Spinal cord (tissue), 10 donors: ENCODE measurements around the gene YPEL4. TPM values are rescaled to one million over a fixed set of nuclear protein-coding genes. Genes with fewer than 3 reads are reported as not detected.
A peak's percentile ranks its signal among the peaks of the same experiment; 100 is the strongest.

Experiments used
- DNase-seq, 6 donors: peaks; one replicate each; pipeline versions ENCODE4 v3.0.0 to v3.0.0-alpha.2; 2013 to 2015; ENCODE audit warnings: low spot score in 6 of 6, low read depth in 4 of 6
- H3K27ac ChIP-seq: one replicate; pipeline ENCODE4 v1.5.1; 2013; ENCODE audit warnings: low read depth, low read length, control low read depth
- H3K27me3 ChIP-seq: one replicate; pipeline ENCODE4 v1.6.1; 2013; ENCODE audit warnings: low read length; ENCODE audit not compliant: control insufficient read depth, insufficient read depth
- H3K36me3 ChIP-seq: one replicate; pipeline ENCODE4 v1.6.1; 2013; ENCODE audit warnings: low read length; ENCODE audit not compliant: control insufficient read depth, insufficient read depth
- H3K4me1 ChIP-seq: one replicate; pipeline ENCODE4 v1.6.1; 2013; ENCODE audit warnings: low read length; ENCODE audit not compliant: control insufficient read depth, insufficient read depth
- H3K4me3 ChIP-seq: one replicate; pipeline ENCODE4 v1.5.1; 2013; ENCODE audit warnings: low read depth, low read length, control low read depth
- H3K9me3 ChIP-seq: one replicate; pipeline ENCODE4 v1.6.1; 2013; ENCODE audit warnings: low read length; ENCODE audit not compliant: control insufficient read depth, insufficient read depth
- WGBS: methylation state at CpG from one replicate; pipeline ENCODE4 v1.1.5; 2013; ENCODE audit warnings: missing lambda C conversion rate; ENCODE audit not compliant: insufficient coverage; 5-methylcytosine and 5-hydroxymethylcytosine counted together
- polyA plus RNA-seq, 2 donors: library from polyadenylated mRNA; unstranded; fragments of 120-200 nt; gene quantifications; one replicate each; pipeline ENCODE4 v1.2.1, GENCODE V29; 2013; ENCODE audit not compliant: insufficient read length in 2 of 2
- total RNA-seq, 2 donors: library from RNA; depleted of rRNA in 1 of 2; stranded (reverse); fragments of 120-200 nt in 1 of 2; fragments of >200 nt in 1 of 2; gene quantifications; one replicate each; pipeline versions ENCODE4 v1.2.3 to v1.2.4, GENCODE V29; 2013 to 2014
- donor health status: healthy.

YPEL4 gene
- total and polyA plus RNA-seq, 4 donors = 2.6 to 7.6 (median 5.4) TPM

DNA sequence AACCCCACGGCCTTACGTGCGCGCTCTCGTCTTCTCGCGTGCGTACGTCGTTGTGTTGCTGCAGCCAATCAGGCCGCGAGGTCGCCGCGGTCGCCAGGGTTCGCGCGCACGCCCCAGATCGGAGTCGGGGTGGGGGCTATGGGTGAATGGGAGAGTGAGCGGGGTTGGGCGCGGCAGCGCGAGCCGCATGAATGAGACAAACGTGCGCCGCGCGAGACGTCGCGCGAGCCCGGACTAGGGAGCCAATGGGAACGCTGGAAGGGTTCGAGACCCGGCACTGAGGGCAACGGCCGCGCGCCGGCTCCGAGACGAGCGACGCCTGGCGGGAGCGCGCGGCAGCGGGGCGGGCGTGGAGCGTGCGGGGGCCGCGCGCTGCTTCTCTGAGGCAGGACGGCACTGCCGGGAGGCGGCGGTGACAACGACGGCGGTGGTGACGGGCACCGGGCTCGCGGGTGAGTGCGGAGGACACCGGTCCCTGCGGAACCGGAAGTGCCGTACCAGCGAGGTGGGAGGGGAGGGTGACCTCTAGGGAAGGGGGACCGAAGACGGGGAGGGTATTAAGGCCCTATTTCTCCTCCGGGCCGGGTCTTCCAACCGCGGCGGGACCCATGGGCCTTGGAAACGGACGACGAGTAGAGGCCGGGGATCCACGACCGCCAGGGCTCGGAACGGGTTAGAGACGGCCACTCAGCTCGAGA, 18.2 kb upstream of the YPEL4 start, which contains the start of gene ZDHHC5:
ZDHHC5 (plus strand) TSS at position 379 of the 698 bp plus-strand sequence. CDS start 4,977 bp downstream, outside the sequence.
- Histone ChIP-seq H3K27me3 (no peaks in the 10 kb centered on the region), H3K36me3 (peaks cover 17% of the 10 kb centered on the region), H3K4me3 (peak within 1 kb of the TSS; percentile 82), H3K4me1 (peaks cover 15% of the 10 kb centered on the region), H3K27ac (peak within 1 kb of the TSS; percentile 99), H3K9me3 (no peaks in the 10 kb centered on the region)
- DNase-seq = peak in 5 of 6 donors; percentile 94 to 100 (median 98)
- under 1% methylated on average over 96 of the region's 96 CpGs for whole genome bisulfite sequencing

DNA sequence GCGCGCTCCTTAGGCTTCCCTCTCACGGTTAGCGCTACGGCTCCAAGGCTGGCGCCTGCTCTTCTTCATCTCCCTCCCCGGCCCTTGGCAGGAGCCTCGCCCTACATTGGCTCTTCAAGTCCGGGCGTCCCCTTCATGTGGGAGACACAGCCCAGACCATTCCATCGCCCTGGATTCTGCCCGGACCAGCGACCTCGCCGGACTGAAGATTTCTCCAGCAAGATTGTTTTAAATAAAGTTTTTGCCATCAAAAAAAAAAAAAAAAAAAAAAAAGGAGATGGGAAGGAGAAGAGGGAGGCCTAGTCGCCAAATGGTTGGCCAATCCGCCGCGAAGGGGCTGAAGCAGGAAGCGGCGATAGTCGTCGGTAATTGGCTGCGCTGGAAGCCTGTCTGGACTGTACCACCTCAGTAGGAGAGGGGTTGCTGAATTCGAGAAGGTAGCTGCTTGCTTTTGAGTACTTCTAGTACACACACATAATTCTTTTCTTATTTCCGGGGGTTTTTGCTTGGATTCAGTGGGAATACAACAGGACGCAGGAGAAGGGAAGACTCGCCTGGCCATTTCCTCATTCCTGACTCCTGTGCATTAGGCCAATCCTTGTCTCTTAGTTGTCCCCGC, 17.5 kb upstream of the YPEL4 start:
- Histone ChIP-seq H3K4me3 (peak overlapping the region; percentile 82), H3K27me3 (no peaks in the 10 kb centered on the region), H3K27ac (peak overlapping the region; percentile 99), H3K9me3 (no peaks in the 10 kb centered on the region), H3K36me3 (peaks cover 12% of the 10 kb centered on the region), H3K4me1 (peaks cover 15% of the 10 kb centered on the region)
- 0% methylated on average over 15 of the region's 29 CpGs for WGBS
- peak; percentile 93 to 99 (median 96) for DNase-seq

DNA sequence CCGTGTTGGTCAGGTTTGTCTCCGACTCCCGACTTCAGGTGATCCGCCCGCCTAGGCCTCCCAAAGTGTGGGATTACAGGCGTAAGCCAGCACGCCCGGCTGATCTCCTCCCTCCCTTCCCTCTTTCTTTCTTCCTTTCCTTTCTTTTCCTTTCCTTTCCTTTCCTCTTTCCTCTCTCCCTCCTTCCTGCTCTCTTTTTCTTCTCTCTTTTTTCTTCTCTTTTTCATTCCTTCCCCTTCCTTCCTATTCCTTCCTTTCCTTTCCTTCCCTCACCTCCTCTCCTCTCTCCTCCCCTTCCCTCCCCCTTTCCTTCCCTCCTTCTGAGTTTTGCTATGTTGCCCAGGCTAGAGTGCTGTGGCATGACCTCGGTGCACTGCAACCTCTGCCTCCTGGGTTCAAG, 14.3 kb upstream of the YPEL4 start:
- H3K27me3 ChIP-seq = no peaks in the 10 kb centered on the region
- WGBS = 79% methylated on average over 8 of the region's 9 CpGs
- H3K27ac ChIP-seq = no peak overlapping the region
- no peaks in the 10 kb centered on the region for H3K9me3 ChIP-seq
- peaks cover 9% of the 10 kb centered on the region for H3K4me1 ChIP-seq
- H3K36me3 ChIP-seq = peaks cover 31% of the 10 kb centered on the region
- H3K4me3 ChIP-seq = no peak overlapping the region
- no peak for DNase-seq

DNA sequence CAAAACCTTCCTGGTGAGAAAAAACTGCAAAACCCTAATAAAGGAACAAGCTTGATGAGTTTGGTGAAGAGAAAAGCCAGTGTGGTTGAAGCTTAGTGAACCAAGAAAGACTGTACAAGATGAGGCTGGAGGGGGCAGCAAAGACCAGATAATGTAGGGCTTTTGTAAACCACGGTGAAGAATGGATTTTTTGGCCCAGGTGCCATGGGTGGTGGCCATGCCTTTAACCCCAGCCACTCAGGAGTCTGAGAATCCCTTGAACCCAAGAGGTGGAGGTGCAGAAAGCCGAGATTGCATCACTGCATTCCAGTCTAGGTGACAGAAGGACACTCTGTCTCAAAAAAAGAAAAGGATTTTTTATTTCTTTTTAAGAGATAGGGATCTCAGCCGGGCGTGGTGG, 13.2 kb upstream of the YPEL4 start:
- Histone ChIP-seq H3K36me3 (peaks cover 31% of the 10 kb centered on the region), H3K4me3 (no peak overlapping the region), H3K9me3 (no peaks in the 10 kb centered on the region), H3K4me1 (peaks cover 13% of the 10 kb centered on the region), H3K27me3 (no peaks in the 10 kb centered on the region), H3K27ac (no peak overlapping the region)
- no peak for DNase-seq
- 57% methylated on average over 2 of the region's 4 CpGs for WGBS

DNA sequence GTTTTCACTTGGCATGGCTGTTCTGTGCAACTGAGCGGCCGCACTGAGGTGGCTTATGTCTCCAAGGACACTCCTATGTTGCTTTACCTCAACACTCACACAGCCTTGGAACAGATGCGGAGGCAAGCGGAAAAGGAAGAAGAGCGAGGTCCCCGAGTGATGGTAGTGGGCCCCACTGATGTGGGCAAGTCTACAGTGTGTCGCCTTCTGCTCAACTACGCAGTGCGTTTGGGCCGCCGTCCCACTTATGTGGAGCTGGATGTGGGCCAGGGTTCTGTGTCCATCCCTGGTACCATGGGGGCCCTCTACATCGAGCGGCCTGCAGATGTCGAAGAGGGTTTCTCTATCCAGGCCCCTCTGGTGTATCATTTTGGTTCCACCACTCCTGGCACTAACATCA, 10.0 kb upstream of the YPEL4 start:
- DNase-seq = no peak
- Histone ChIP-seq H3K27me3 (no peaks in the 10 kb centered on the region), H3K36me3 (peaks cover 31% of the 10 kb centered on the region), H3K9me3 (no peaks in the 10 kb centered on the region), H3K4me1 (peaks cover 11% of the 10 kb centered on the region), H3K27ac (no peak overlapping the region), H3K4me3 (no peak overlapping the region)
- WGBS = 98% methylated on average over 5 of the region's 14 CpGs

DNA sequence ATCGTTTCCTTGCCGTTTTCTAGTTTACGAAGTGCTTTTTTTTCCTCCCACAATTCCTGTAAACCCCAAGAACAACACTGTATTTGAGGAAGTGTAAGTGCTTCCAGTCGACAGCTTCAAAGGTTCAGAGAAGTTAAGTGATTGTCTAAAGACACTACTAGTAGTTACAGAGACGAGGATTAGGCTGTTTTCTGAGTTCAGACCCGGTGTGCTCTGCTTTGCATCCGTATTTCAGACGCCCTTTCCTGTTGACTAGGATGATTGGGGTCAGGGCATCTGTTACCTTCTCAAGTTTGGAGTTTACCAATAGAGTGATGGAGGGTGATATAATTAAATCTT, 8.3 kb upstream of the YPEL4 start:
- peaks cover 23% of the 10 kb centered on the region for H3K36me3 ChIP-seq
- no peak overlapping the region for H3K27ac ChIP-seq
- H3K9me3 ChIP-seq = no peaks in the 10 kb centered on the region
- DNase-seq = no peak
- no peaks in the 10 kb centered on the region for H3K27me3 ChIP-seq
- 0% methylated on average over 5 of the region's 8 CpGs for WGBS
- H3K4me3 ChIP-seq = peak overlapping the region; percentile 92
- peaks cover 11% of the 10 kb centered on the region for H3K4me1 ChIP-seq

DNA sequence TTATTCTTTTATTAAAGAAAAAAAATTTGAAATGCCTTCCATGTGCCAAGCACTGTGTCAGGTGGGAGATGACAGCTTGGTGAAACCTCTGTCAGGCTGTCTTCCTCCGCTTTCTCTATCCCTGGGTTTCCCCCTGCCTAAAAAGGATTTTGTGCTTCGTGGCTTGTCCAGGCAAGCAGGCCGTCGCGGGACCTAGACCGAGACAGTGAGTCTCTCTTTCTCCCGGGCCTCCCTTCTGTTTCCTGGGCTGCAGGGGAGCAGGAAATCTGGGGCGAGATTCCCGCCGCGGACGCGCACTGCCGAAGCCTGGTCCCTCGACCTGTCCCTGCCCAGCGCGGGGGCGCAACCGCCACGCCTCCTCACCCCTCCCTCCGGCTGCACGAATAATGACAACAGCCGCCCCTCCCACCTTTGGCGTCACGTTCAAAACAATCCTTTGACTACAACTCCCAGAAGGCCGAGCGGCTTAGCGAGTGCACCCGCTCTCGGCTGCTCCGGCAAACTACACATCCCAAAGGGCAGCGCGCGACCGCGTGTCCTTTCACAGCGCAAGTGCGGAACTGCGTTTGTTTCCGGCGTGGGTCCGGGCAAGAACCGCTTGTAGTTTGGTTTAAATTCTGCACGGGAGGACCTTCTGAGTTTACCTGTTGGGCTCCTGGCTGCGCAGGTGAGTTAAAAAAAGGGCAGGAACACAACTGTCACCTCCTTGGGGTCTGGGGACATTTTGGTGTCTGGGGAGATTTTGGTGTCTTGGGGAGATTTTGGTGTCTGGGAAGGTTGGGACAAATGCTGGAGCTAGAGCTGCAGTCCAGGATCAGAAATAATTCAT, 7.7 kb upstream of the YPEL4 start, which contains the start of gene CLP1:
CLP1 (plus strand) TSS at position 569 of the 829 bp plus-strand sequence. CDS start 1,715 bp downstream, outside the sequence.
- H3K4me1 ChIP-seq = peaks cover 11% of the 10 kb centered on the region
- H3K27ac ChIP-seq = peak within 1 kb of the TSS; percentile 96
- no peaks in the 10 kb centered on the region for H3K27me3 ChIP-seq
- H3K36me3 ChIP-seq = peaks cover 20% of the 10 kb centered on the region
- under 1% methylated on average over 45 of the region's 45 CpGs for WGBS
- DNase-seq = peak; percentile 96 to 100 (median 100)
- peak within 1 kb of the TSS; percentile 92 for H3K4me3 ChIP-seq
- no peaks in the 10 kb centered on the region for H3K9me3 ChIP-seq

DNA sequence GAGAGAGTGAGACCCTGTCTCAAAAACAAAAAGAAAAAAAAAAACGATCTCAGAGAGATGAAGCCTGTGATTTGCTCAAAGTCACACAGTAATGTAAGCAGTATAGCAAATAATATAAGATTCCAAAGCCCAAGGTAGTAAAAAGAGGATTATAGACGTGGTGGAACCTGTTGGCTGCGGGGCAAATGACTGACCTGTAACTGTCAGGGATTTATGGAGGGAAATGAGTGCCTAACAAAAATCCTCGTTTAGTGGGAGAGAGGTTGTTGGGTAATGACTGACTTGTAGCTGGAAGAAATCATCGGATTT, 7.1 kb upstream of the YPEL4 start:
- peak overlapping the region; percentile 92 for H3K4me3 ChIP-seq
- DNase-seq = no peak
- 10% methylated on average over 2 of the region's 5 CpGs for WGBS
- peaks cover 11% of the 10 kb centered on the region for H3K4me1 ChIP-seq
- H3K36me3 ChIP-seq = peaks cover 20% of the 10 kb centered on the region
- no peaks in the 10 kb centered on the region for H3K27me3 ChIP-seq
- no peaks in the 10 kb centered on the region for H3K9me3 ChIP-seq
- peak overlapping the region; percentile 96 for H3K27ac ChIP-seq

DNA sequence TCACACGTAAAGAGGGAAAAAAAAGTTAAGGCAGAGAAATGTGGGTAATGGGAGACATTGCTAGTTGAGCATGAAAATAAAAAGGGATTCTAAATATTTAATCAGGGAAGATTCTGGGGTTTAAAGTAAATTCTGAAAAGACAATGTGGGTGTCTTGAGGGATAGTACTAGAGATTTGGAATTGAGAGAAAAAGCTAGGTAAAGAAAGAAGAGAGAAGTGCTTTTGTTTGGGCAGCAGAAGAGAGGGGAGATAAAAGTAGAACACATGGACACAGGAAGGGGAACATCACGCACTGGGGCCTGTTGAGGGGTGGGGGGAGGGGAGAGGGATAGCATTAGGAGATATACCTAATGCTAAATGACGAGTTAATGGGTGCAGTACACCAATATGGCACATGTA, 3.5 kb upstream of the YPEL4 start:
- peaks cover 18% of the 10 kb centered on the region for H3K27me3 ChIP-seq
- no peaks in the 10 kb centered on the region for H3K36me3 ChIP-seq
- H3K4me3 ChIP-seq = no peak overlapping the region
- 67% methylated on average over 1 of the region's 3 CpGs for WGBS
- no peak overlapping the region for H3K27ac ChIP-seq
- H3K9me3 ChIP-seq = no peaks in the 10 kb centered on the region
- no peak for DNase-seq
- H3K4me1 ChIP-seq = peaks cover 26% of the 10 kb centered on the region
